H1 (cell line): ENCODE data around the gene SHROOM4. TPM values are rescaled to one million over a fixed set of nuclear protein-coding genes. Genes with fewer than 3 reads are reported as not detected.

Experiments
- CTCF ChIA-PET: fragments of 300-600 bp; sonication (Branson Sonifier 250); formaldehyde crosslinking; loops from one replicate; lab custom pipeline; 2021; ENCODE audit not compliant: partially characterized antibody; lab: Charles Lee
- POLR2A ChIA-PET: fragments of 300-600 bp; sonication (Branson Sonifier 250); formaldehyde crosslinking; loops from one replicate; lab custom pipeline; 2021; ENCODE audit warnings: inconsistent platforms; ENCODE audit not compliant: partially characterized antibody; lab: Charles Lee
- DNase-seq, 2 experiments: peaks; one replicate each; pipeline versions ENCODE4 v3.0.0 to v3.0.0-alpha.2; 2010 to 2022; ENCODE audit warnings: low spot score in 2 of 2, low read depth in 1 of 2, mixed read lengths in 1 of 2
- FAIRE-seq: peaks from 2 replicates; lab custom pipeline; 2011; peaks lifted over from hg19 to GRCh38; lab: Jason Lieb, UNC
- H2AFZ ChIP-seq: 2 replicates; pipeline ENCODE4 v1.8.1; 2012; ENCODE audit warnings: low read length, inconsistent platforms
- H2AK5ac ChIP-seq: 2 replicates; pipeline ENCODE4 v1.6.1; 2013; ENCODE audit warnings: low read depth, low read length
- H2BK120ac ChIP-seq: replicated peaks from 2 replicates; pipeline ENCODE3; 2013; ENCODE audit warnings: low read depth, low read length, inconsistent platforms
- H2BK12ac ChIP-seq: 2 replicates; pipeline ENCODE4 v1.6.1; 2013; ENCODE audit warnings: low read depth, low read length
- H2BK15ac ChIP-seq: 2 replicates; pipeline ENCODE4 v1.6.1; 2013; ENCODE audit warnings: low read length
- H2BK20ac ChIP-seq: 2 replicates; pipeline ENCODE4 v1.6.1; 2013; ENCODE audit warnings: low read length
- H2BK5ac ChIP-seq: 2 replicates; pipeline ENCODE4 v1.6.1; 2013; ENCODE audit warnings: low read depth, low read length
- H3K14ac ChIP-seq: 2 replicates; pipeline ENCODE4 v1.6.1; 2013; ENCODE audit warnings: inconsistent platforms; ENCODE audit not compliant: insufficient read length
- H3K18ac ChIP-seq: 2 replicates; pipeline ENCODE4 v1.6.1; 2013; ENCODE audit warnings: low read length; ENCODE audit errors: extremely low read depth
- H3K23ac ChIP-seq: 2 replicates; pipeline ENCODE4 v1.6.1; 2013; ENCODE audit warnings: inconsistent platforms; ENCODE audit not compliant: insufficient read length
- H3K23me2 ChIP-seq: 2 replicates; pipeline ENCODE4 v1.6.1; 2013; ENCODE audit warnings: low read depth, low read length
- H3K27ac ChIP-seq: 2 replicates; pipeline ENCODE4 v1.6.1; 2011; ENCODE audit warnings: low read depth, low read length, inconsistent platforms
- H3K27me3 ChIP-seq, 4 experiments: replicated peaks in 1 of 4; 1 replicate in 1 of 4; 2 replicates in 3 of 4; pipeline versions ENCODE4 v1.6.1 to v1.8.1; 2011 to 2013; ENCODE audit warnings: low read length in 3 of 4, mild to moderate bottlenecking in 3 of 4, inconsistent platforms in 2 of 4, mixed read lengths in 2 of 4, moderate library complexity in 1 of 4; ENCODE audit not compliant: control insufficient read depth in 3 of 4, insufficient read depth in 3 of 4; ENCODE audit errors: extremely low read depth in 1 of 4
- H3K36me3 ChIP-seq, 4 experiments: 2 replicates each; pipeline versions ENCODE4 v1.6.1 to v1.8.1; 2011 to 2013; ENCODE audit warnings: mild to moderate bottlenecking in 4 of 4, low read length in 3 of 4, moderate library complexity in 2 of 4, control low read depth in 1 of 4, inconsistent platforms in 1 of 4; ENCODE audit not compliant: insufficient read depth in 4 of 4, control insufficient read depth in 2 of 4
- H3K4ac ChIP-seq: replicated peaks from 2 replicates; pipeline ENCODE3; 2013; ENCODE audit warnings: low read length, low read depth, mixed read lengths, inconsistent platforms; ENCODE audit not compliant: insufficient read length
- H3K4me1 ChIP-seq, 4 experiments: replicated peaks in 1 of 4; 1 replicate in 1 of 4; 2 replicates in 3 of 4; pipeline versions ENCODE4 v1.6.1 to v1.8.1; 2011 to 2013; ENCODE audit warnings: low read length in 3 of 4, inconsistent platforms in 2 of 4, mixed read lengths in 1 of 4; ENCODE audit not compliant: insufficient read depth in 4 of 4, control insufficient read depth in 3 of 4
- H3K4me2 ChIP-seq, 2 experiments: 2 replicates each; pipeline versions ENCODE4 v1.6.1 to v1.8.1; 2011 to 2013; ENCODE audit warnings: low read depth in 2 of 2, low read length in 2 of 2, control low read depth in 1 of 2, inconsistent platforms in 1 of 2, mild to moderate bottlenecking in 1 of 2; ENCODE audit not compliant: insufficient read depth in 1 of 2
- H3K4me3 ChIP-seq, 4 experiments: fragments of 200-600, 300-600 bp in 1 of 4; sonication (generic), shearing (Covaris generic), sonication (Bioruptor Twin) in 1 of 4; 2 replicates each; pipeline versions ENCODE4 v1.5.1 to v1.8.1; 2011 to 2016; ENCODE audit warnings: low read length in 4 of 4, low read depth in 3 of 4, control low read depth in 2 of 4, inconsistent platforms in 2 of 4, mild to moderate bottlenecking in 2 of 4, mixed read lengths in 1 of 4, moderate library complexity in 1 of 4; ENCODE audit not compliant: insufficient read depth in 2 of 4; ENCODE audit errors: extremely low read depth in 1 of 4
- H3K56ac ChIP-seq: replicated peaks from 2 replicates; pipeline ENCODE3; 2013; ENCODE audit warnings: low read depth, mild to moderate bottlenecking, mixed read lengths, low read length, inconsistent platforms; ENCODE audit not compliant: insufficient read length
- H3K79me1 ChIP-seq: 2 replicates; pipeline ENCODE4 v1.6.1; 2013; ENCODE audit warnings: low read depth, low read length, control low read depth
- H3K79me2 ChIP-seq, 2 experiments: 2 replicates each; pipeline versions ENCODE4 v1.6.1 to v1.8.1; 2012 to 2013; ENCODE audit warnings: low read length in 2 of 2, mild to moderate bottlenecking in 2 of 2, inconsistent platforms in 1 of 2; ENCODE audit not compliant: insufficient read depth in 2 of 2, control insufficient read depth in 1 of 2
- H3K9ac ChIP-seq, 4 experiments: replicated peaks in 1 of 4; 1 replicate in 1 of 4; 2 replicates in 3 of 4; pipeline versions ENCODE4 v1.6.1 to v1.8.1; 2011 to 2013; ENCODE audit warnings: low read depth in 3 of 4, low read length in 3 of 4, control low read depth in 2 of 4, mild to moderate bottlenecking in 2 of 4, moderate library complexity in 2 of 4, inconsistent platforms in 1 of 4; ENCODE audit errors: extremely low read depth in 1 of 4
- H3K9me3 ChIP-seq, 2 experiments: 2 replicates each; pipeline versions ENCODE4 v1.6.1 to v1.8.1; 2012 to 2013; ENCODE audit warnings: mild to moderate bottlenecking in 2 of 2, moderate library complexity in 2 of 2, control low read depth in 1 of 2, inconsistent platforms in 1 of 2, low read depth in 1 of 2, low read length in 1 of 2, mixed read lengths in 1 of 2; ENCODE audit not compliant: insufficient read depth in 2 of 2
- H4K20me1 ChIP-seq, 2 experiments: replicated peaks in 1 of 2; 2 replicates each; pipeline versions ENCODE3 to v1.8.1; 2011 to 2013; ENCODE audit warnings: inconsistent platforms in 2 of 2, low read length in 2 of 2, mild to moderate bottlenecking in 1 of 2; ENCODE audit not compliant: insufficient read depth in 2 of 2, control insufficient read depth in 1 of 2
- H4K5ac ChIP-seq: 2 replicates; pipeline ENCODE4 v1.6.1; 2013; ENCODE audit warnings: low read length, low read depth, mixed read lengths, inconsistent platforms; ENCODE audit not compliant: insufficient read length
- H4K8ac ChIP-seq: 2 replicates; pipeline ENCODE4 v1.8.0; 2013; ENCODE audit warnings: mild to moderate bottlenecking, moderate library complexity, low read length, inconsistent platforms; ENCODE audit not compliant: insufficient read depth; ENCODE audit errors: extremely low read depth
- H4K91ac ChIP-seq: replicated peaks from 2 replicates; pipeline ENCODE3; 2013; ENCODE audit warnings: low read length, mixed read lengths, inconsistent platforms; ENCODE audit not compliant: insufficient read length
- GTF2F1 ChIP-seq: IDR thresholded peaks from 2 replicates; pipeline ENCODE4 v1.6.1; 2012; ENCODE audit warnings: low read depth, low read length, improper control_type of control experiment, borderline replicate concordance
- HDAC2 ChIP-seq, 2 experiments: fragments of 300-600 bp in 1 of 2; sonication (generic) in 1 of 2; IDR thresholded peaks; 2 replicates each; pipeline ENCODE4 v1.6.1; 2011 to 2012; ENCODE audit warnings: low read depth in 2 of 2, low read length in 2 of 2, mild to moderate bottlenecking in 2 of 2, moderate library complexity in 2 of 2, borderline replicate concordance in 1 of 2, inconsistent platforms in 1 of 2
- HDAC6 ChIP-seq: IDR thresholded peaks from one replicate; pipeline ENCODE4 v1.7.1; 2012; ENCODE audit warnings: low read depth, mild to moderate bottlenecking, inconsistent platforms, low read length, moderate library complexity
- NRF1 ChIP-seq: IDR thresholded peaks from 2 replicates; pipeline ENCODE4 v1.6.1; 2011; ENCODE audit warnings: mild to moderate bottlenecking, low read depth, low read length, improper control_type of control experiment
- RXRA ChIP-seq: IDR thresholded peaks from 2 replicates; pipeline ENCODE4 v1.6.1; 2011; ENCODE audit warnings: low read depth, mild to moderate bottlenecking, low read length, moderate library complexity; ENCODE audit not compliant: insufficient read depth
- SAP30 ChIP-seq: fragments of 300-600 bp; sonication (generic); IDR thresholded peaks from 2 replicates; pipeline ENCODE4 v1.7.1; 2012; ENCODE audit warnings: low read length, moderate library complexity, mild to moderate bottlenecking, inconsistent platforms; ENCODE audit not compliant: insufficient read depth, insufficient replicate concordance
- WGBS, 2 experiments: shearing (Covaris generic) in 1 of 2; methylation state at CpG; one replicate each; pipeline versions ENCODE4 v1.1.6 to v1.1.7; 2013 to 2015; ENCODE audit warnings: low lambda C conversion rate in 2 of 2, mixed read lengths in 2 of 2, inconsistent platforms in 1 of 2, low coverage in 1 of 2, missing lambda C conversion rate in 1 of 2; ENCODE audit not compliant: insufficient replicate concordance in 2 of 2, insufficient coverage in 1 of 2, insufficient read length in 1 of 2; ENCODE audit errors: extremely low coverage in 1 of 2, missing lambda C conversion rate in 1 of 2; 5-methylcytosine and 5-hydroxymethylcytosine counted together
- polyA plus RNA-seq, 7 experiments: library from polyadenylated mRNA; depleted of rRNA in 3 of 7; stranded (reverse) in 5 of 7; unstranded in 2 of 7; fragments of >200 nt in 5 of 7; fragments of 200-250 nt in 2 of 7; gene quantifications; 1 replicate in 5 of 7; 2 replicates in 1 of 7; 4 replicates in 1 of 7; pipeline versions ENCODE4 v1.2.1 to v1.2.3, GENCODE V29; 2011 to 2013; ENCODE audit warnings: missing spikeins in 2 of 7, mixed read lengths in 2 of 7
- total RNA-seq: library from RNA; stranded (reverse); fragmentation: NEBNext Ultra II Directional; extraction: Animal tissue kit (Norgen Biotek cat#: 25700); gene quantifications from 2 replicates; pipeline ENCODE4 v1.2.1, GENCODE V29; 2021

The SHROOM4 gene
- total and polyA plus RNA-seq, 2 of the 8 experiments (the other 6 are each of a cell fraction or from before 2014, with no cell fraction given) = 1.6 to 5.6 TPM

GRCh38 chrX:50839730-50840129, 25.7 kb upstream of the SHROOM4 start:
- Histone ChIP-seq H3K36me3 (no peaks in the 10 kb centered on the region), H2AFZ (no peak overlapping the region), H3K4me1 (no peaks in the 10 kb centered on the region), H3K9ac (no peak overlapping the region), H3K79me2 (no peaks in the 10 kb centered on the region), H2AK5ac (no peak overlapping the region), H4K91ac (no peak overlapping the region), H3K27ac (no peak overlapping the region), H3K23ac (no peak overlapping the region), H2BK20ac (no peak overlapping the region), H4K5ac (no peak overlapping the region), H3K27me3 (no peaks in the 10 kb centered on the region), H3K4ac (no peak overlapping the region), H2BK12ac (no peak overlapping the region), H2BK120ac (no peak overlapping the region), H3K14ac (no peak overlapping the region), H2BK15ac (no peak overlapping the region), H3K79me1 (no peaks in the 10 kb centered on the region), H2BK5ac (no peak overlapping the region), H3K9me3 (no peaks in the 10 kb centered on the region), H3K23me2 (no peaks in the 10 kb centered on the region), H4K8ac (no peak overlapping the region), H3K4me2 (no peak overlapping the region), H3K4me3 (no peak overlapping the region), H3K18ac (no peak overlapping the region), H4K20me1 (no peaks in the 10 kb centered on the region), H3K56ac (no peak overlapping the region)
- FAIRE-seq (no peak), DNase-seq (no peak)
- TF ChIP-seq HDAC6 (no peak), RXRA (no peak), HDAC2 (IDR thresholded peaks at IDR 0.05; ENCODE audit: borderline replicate concordance in 1 of 2, low read depth in 2 of 2, low read length in 2 of 2) (no peak), NRF1 (no peak), GTF2F1 (no peak), SAP30 (no peak)
- ChIA-PET CTCF (interaction anchor here (0.7 kb wide), 1 partner anchor 18 kb away, joined by 3 read pairs; no protein-coding TSS in a partner anchor), POLR2A (no interaction called here)
- 90% methylated on average over 1 of the region's 2 CpGs; no CpG with 5 or more reads in 1 of the 2 experiments for WGBS, 2 experiments
